Left ventricle myocardium inferior (tissue), 1 donor: ENCODE data around the gene MAST2. TPM values are rescaled to one million over a fixed set of nuclear protein-coding genes. Genes with fewer than 3 reads are reported as not detected.
A peak's percentile ranks its signal among the peaks of the same experiment; 100 is the strongest.
"Not testable (repeated sequence)": the region's sequence is repeated elsewhere in the genome, so short reads cannot be mapped to it uniquely, and the experiment has no call there.

Experiments used
- DNase-seq: peaks from one replicate; pipeline ENCODE4 v3.0.0-alpha.2; 2020
- H3K27ac ChIP-seq: fragments of 200-600 bp; replicated peaks from 2 replicates; pipeline ENCODE4 v1.8.0; 2021
- H3K27me3 ChIP-seq: fragments of 200-600 bp; 2 replicates; pipeline ENCODE4 v1.8.0; 2021; ENCODE audit warnings: low read depth
- H3K36me3 ChIP-seq: fragments of 200-600 bp; 2 replicates; pipeline ENCODE4 v1.8.0; 2021
- H3K4me1 ChIP-seq: fragments of 200-600 bp; 2 replicates; pipeline ENCODE4 v1.8.0; 2021
- H3K4me3 ChIP-seq: fragments of 200-600 bp; 2 replicates; pipeline ENCODE4 v1.8.0; 2021; ENCODE audit warnings: mild to moderate bottlenecking, moderate library complexity
- H3K9me3 ChIP-seq: fragments of 200-600 bp; replicated peaks from 2 replicates; pipeline ENCODE4 v1.8.0; 2021
- CTCF ChIP-seq: fragments of 200-600 bp; IDR thresholded peaks from 2 replicates; pipeline ENCODE4 v1.8.0; 2021; ENCODE audit warnings: antibody characterized with exemption, mild to moderate bottlenecking, borderline replicate concordance
- intact Hi-C: fragments of 100-400 bp; cut with micrococcal nuclease; formaldehyde crosslinking; loops from one replicate; pipeline ENCODE4 v1.11.0; 2022
- total RNA-seq: library from RNA; stranded (reverse); fragmentation: NEBNext Ultra II Directional; extraction: Animal tissue kit (Norgen Biotek cat#: 25700); gene quantifications from one replicate; pipeline ENCODE4 v1.2.1, GENCODE V29; 2021
- donor health status: DM: no; HTN: yes; CAD: no; lungs with severe emphysema.

MAST2 gene
- total RNA-seq, 1 donor from 2014 or later = 104 TPM

- intact Hi-C loops = no loop called here
Measured at GRCh38 chr1:45802343-45803298, 791 bp upstream of the MAST2 start.

GRCh38 chr1:45803781-45804668 lies 613 bp downstream of the MAST2 start:
- H3K36me3 ChIP-seq, H3K27me3 ChIP-seq, DNase-seq, intact Hi-C loops, H3K9me3 ChIP-seq: not testable (repeated sequence)
- Histone ChIP-seq H3K27ac (peak overlapping the region; percentile 83), H3K4me1 (peaks cover 22% of the 10 kb centered on the region), H3K4me3 (peak overlapping the region; percentile 69)

More at GRCh38 chr1:45802343-45803298, 791 bp upstream of the MAST2 start:
- Histone ChIP-seq H3K27me3 (no peaks in the 10 kb centered on the region), H3K4me3 (peak overlapping the region; percentile 69), H3K36me3 (no peaks in the 10 kb centered on the region), H3K9me3 (no peaks in the 10 kb centered on the region), H3K27ac (peak overlapping the region; percentile 83), H3K4me1 (peaks cover 22% of the 10 kb centered on the region)
- no peak for TF ChIP-seq CTCF
- peak; percentile 68 for DNase-seq

GRCh38 chr1:45804669-45804969 lies 1.2 kb downstream of the MAST2 start:
- Histone ChIP-seq H3K4me3 (peak overlapping the region; percentile 69), H3K9me3 (no peaks in the 10 kb centered on the region), H3K27ac (no peak overlapping the region), H3K36me3 (no peaks in the 10 kb centered on the region), H3K4me1 (peaks cover 22% of the 10 kb centered on the region), H3K27me3 (no peaks in the 10 kb centered on the region)
- DNase-seq = no peak
- no peak for TF ChIP-seq CTCF
- intact Hi-C loops = no loop called here

- no peak for DNase-seq
- Histone ChIP-seq H3K27ac (no peak overlapping the region), H3K4me3 (no peak overlapping the region), H3K27me3 (no peaks in the 10 kb centered on the region), H3K4me1 (peaks cover 22% of the 10 kb centered on the region), H3K9me3 (no peaks in the 10 kb centered on the region), H3K36me3 (no peaks in the 10 kb centered on the region)
- TF ChIP-seq CTCF = no peak
- intact Hi-C loops = no loop called here
Measured at GRCh38 chr1:45806129-45806528, 2.7 kb downstream of the MAST2 start.

- Histone ChIP-seq H3K27me3 (no peaks in the 10 kb centered on the region), H3K4me1 (peaks cover 1% of the 10 kb centered on the region), H3K27ac (no peak overlapping the region), H3K36me3 (peaks cover 9% of the 10 kb centered on the region), H3K4me3 (no peak overlapping the region), H3K9me3 (no peaks in the 10 kb centered on the region)
- no peak for DNase-seq
- intact Hi-C loops = no loop called here
- TF ChIP-seq CTCF = no peak
Measured at GRCh38 chr1:45809761-45810160, 6.3 kb downstream of the MAST2 start.
